Stimulated activated CD4-positive, alpha-beta T cell treated with anti-CD3 and anti-CD28 coated beads, Interleukin-15, amount 100 ng/mL, for 24 hours (primary cell): ENCODE measurements around the gene ENTR1.
"Not testable (repeated sequence)": the region's sequence is repeated elsewhere in the genome, so short reads cannot be mapped to it uniquely, and the experiment has no call there.

Experiments
- DNase-seq: peaks from one replicate; pipeline ENCODE4 v3.0.0-alpha.2; 2020

The ENTR1 gene

DNA sequence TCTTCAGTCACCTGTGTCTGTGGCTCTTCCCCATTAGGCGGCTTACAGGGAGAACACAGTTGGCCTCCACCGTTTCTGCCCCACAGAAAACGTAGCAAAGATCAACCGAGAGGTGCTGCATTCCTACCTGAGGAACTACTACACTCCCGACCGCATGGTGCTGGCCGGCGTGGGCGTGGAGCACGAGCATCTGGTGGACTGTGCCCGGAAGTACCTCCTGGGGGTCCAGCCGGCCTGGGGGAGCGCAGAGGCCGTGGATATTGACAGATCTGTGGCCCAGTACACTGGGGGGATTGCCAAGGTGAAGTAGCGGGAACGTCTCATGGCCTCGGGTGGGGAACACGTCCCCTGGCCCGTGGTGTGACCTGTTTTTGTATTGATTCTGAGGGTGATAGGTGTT is 6.5 kb upstream of the ENTR1 start:
- DNase-seq: no peak

DNA sequence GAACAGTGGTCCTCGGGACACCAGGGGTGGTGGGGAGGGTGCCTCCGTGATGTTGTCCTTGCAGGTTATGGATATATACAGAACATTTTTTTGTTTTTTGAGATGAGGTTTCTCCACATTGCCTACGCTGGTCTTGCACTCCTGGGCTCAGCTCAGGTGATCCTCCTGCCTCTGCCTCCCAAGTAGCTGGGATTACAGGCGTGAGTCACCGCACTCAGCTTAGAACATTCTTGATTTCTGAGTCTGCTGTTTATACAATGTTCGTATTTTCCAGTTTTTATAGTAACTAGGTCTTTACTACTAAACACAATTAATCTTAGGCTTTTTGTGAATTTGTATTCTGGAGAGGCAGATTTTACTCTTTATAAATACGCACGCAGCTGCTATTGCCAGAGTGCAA is 6.0 kb upstream of the ENTR1 start:
- DNase-seq: no peak

DNA sequence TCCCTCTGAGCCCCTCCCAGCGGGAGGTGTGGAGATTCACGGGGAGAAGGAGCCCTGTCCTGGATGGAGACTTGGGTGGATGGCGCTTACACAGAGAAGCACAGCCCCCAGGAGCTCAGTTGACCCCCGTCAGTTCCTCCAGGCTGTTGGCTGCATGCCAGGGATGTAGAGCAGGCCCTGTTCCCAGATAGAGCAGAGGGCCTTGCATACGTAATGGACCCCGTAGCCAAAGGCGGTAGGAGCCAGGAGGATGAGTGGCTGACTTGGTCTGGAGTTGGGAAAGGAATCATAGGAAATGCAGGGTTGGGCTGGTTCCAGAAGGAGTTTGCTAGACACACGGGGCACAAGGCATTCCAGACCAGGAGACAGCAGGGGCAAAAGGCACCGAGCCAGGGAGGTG is 2.5 kb upstream of the ENTR1 start:
- DNase-seq: no peak

DNA sequence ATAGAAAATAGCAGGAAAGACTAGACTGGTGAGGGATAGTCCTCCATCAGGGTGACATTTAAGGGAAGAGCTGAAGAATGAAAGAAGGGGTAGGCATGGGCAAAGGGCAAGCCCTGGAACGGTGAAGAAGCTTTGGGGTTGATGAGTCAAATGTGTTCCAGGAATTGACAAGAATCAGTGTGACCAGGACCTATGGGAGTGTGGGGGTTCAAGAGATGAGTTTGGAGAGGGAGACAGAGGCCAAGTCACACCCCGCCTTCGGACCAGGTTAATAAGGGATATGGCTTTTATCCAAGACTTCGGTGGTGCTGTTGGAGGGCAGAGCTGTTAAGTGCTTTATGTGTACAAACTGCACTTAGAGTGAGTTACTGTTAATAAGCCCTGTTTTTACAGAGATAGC is 964 bp upstream of the ENTR1 start:
- DNase-seq: no peak

DNA sequence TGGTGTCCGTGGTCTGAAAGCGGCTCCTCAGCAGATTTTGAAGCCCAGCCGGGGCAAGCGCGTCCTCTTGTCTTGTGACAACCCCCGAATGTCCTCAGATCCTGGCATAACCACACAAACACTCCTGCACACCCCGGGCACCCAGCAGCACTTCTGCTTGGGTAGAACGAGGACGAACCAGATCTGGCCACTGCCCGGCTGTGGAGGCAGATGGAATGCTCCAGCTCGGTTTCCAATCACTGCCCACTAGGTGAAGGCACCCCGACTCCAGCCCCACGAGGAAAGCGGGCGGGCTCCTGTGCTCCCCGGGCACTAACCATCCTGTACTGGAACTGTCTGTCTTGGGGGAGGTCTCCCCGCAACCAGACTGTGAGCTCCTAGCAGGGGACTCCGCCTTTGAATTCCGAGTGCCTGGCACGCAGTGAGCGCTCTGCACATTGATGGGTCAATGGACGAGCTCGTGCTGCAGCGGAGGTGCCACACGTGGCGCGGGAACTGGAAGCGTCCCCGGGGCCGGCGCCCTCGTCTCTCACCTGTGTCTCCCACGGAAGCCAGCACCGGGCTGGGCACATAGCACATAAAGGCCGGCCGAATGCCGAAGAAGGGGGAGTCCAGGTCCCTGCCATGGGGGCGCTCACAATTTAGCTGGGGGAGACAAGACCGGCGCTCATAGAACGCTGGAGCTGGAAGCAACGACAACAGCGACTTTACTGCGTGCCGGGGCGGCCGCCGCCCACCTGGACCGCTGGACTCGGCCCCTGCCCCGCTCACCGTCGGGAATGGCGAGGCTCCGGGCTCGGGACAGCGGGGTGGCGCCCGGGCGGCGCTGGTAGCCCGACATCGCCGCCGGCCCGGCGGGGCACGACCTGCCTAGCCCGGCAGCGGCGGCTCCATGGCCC is 608 bp downstream of the ENTR1 start:
- peak; percentile 56 for DNase-seq

DNA sequence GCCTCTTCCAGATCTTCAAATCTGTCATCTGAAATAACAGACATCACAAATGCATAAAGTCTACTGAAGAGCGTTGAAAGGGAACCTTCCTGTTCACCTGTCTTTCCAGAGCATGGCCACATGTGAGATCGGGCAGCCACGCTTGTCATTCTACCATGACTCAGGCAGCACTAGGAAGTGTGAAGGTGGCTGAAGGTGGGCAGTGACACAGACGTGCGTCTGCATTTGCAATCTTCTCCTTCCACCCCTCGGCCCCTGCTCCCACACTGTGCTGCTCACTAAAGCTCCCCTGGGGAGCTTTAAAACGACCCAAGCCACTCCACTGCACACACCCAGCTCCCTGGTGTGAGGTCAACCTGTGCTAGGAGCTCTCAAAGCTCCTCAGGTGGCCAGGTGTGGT is 2.5 kb downstream of the ENTR1 start:
- DNase-seq: no peak

DNA sequence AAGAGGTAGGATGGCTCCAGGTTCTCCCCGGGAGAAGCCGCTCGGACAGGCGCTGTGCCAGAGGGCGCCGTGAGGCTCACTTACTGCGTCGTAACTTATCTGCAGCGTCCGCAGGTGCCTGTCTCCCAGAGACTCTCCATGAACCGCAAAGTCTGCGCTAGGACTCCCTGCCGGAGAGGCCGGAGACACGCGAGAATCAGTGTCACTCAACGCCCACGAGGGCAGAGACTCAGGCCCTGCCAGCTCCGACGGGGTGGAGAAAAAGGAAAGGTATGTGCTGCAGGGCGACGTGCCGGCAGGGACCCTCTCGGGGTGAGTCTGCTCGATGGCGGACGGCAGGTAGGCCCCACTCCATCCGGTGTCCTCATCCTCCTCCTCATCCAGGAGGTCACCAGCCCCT is 3.4 kb downstream of the ENTR1 start:
- not testable (repeated sequence) for DNase-seq

DNA sequence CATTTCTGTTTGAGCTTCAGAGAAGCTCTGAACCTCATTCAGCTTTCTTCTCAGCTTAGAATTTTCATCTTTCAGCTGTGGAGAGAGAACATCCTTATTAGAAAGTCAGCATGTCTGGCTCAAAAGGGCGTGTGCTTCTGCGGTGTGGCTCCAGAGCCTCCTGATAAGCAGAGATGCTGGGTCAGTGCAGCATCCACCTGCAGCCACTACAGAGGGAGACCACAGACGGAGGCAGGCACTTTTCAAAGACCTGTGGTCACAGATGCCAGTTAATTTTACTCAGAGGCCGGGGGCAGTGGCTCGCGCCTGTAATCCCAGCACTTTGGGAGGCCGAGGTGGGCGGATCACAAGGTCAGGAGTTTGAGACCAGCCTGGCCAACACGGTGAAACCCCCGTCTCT is 4.5 kb downstream of the ENTR1 start:
- DNase-seq: not testable (repeated sequence)

DNA sequence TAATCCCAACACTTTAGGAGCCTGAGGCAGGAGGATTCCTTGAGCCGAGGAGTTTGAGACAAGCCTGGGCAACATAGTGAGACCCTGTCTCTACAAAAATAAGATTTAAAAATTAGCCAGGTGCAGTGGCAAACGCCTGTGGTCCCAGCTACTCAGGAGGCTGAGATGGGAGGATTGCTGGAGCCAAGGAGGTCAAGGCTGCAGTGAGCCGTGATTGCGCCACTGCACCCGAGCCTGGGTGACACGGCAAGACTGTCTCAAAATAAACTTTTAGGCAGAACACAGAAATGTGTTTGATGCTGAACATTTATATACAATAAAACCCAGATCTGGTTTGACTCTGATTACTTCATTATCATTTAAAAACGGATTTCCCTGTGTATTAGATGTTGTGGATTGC is 4.9 kb downstream of the ENTR1 start:
- DNase-seq: no peak

DNA sequence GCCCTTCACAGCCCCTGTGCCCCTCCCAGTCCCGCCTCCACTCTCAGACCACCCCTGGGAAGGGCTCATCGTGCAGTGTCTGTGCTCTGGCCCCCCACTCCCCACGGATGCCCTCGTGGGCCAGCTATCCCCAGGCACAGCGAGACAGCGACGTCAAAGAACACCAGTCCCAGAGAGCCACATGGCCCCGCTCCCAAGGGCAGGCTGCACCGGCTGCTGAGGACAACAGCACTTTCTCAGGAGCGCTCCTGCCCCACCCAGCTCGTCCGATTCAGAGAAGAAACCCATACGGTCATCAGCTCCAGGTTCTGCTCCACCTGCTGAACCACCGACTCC is 5.6 kb downstream of the ENTR1 start:
- DNase-seq: no peak

DNA sequence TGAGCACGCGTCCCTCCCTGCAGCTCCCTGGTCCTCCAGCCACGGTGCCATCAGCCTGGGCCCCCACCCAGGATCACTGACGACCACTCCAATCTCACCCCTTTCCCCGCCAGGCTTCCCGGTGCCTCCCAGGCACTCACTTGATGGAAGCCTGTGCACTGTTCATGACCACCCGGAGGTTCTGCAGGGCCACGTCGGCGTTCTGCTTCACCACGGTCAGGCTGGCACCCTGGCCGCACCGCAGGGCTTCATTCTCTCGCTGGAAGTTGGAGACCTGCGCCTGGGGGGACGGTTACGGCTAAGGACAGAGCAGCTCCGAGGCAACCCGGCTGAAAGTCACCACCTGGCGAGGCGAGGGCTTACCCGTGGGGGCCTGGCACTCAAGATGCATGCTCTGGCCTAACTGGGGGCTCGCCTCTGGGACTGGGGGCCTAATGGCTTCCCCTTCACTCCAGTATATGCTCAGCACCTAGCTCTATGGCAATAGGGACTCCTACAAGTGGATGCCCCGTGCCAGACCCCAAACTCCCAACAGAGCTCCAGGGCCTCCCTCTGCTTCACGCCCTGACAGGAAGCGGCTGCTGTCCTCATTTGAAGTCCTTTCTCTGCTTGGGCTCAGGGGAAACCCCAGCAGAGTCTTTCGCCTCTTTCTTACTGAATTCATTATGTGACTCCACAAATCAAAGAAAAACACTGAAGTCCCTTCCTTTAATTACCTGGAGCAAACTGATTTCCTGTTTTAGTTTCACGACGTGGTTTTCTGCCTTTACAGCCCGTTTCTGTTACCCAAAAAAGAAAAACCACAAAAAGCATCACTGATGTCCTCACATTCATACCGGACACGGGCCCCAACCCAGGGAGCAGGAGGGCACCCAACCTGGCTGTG is 6.3 kb downstream of the ENTR1 start:
- DNase-seq: peak; percentile 71

DNA sequence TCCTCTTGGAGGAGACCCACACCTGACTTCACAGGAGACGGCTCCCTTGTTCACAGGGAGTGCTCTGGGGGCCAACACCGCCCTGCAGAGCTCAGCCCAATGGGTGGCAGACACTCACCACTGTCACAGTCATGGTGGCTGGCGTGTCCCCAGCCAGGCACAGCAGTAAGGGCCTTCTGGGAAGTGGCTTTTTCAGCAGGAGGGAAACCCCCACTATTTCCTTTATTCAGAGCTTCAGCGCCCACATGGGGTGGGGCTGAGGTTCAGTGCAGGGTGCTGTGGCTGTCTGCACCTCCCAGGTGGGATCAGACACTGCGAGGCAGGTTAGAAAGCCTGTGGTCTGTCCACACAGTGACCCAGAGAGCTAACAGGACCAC is 6.9 kb downstream of the ENTR1 start:
- DNase-seq: peak; percentile 85

DNA sequence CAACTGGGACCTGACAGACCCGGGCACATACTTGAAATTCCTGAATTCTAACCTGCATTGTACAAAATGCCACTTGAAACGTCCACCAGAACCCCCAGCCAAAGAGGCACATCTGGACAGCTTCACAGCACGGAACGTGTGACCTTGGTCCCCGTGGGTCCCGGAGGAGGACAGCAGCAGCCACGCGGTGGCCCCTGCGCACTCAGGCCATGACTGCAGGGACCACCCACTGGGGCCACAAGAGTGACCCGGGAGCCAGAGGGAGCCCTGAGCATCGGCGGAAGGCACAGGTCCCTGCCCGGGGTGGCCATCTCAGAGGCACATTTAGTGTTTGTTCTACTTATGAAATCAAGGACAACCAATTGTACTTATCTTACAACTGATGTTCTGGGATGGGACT is 8.3 kb downstream of the ENTR1 start:
- no peak for DNase-seq

DNA sequence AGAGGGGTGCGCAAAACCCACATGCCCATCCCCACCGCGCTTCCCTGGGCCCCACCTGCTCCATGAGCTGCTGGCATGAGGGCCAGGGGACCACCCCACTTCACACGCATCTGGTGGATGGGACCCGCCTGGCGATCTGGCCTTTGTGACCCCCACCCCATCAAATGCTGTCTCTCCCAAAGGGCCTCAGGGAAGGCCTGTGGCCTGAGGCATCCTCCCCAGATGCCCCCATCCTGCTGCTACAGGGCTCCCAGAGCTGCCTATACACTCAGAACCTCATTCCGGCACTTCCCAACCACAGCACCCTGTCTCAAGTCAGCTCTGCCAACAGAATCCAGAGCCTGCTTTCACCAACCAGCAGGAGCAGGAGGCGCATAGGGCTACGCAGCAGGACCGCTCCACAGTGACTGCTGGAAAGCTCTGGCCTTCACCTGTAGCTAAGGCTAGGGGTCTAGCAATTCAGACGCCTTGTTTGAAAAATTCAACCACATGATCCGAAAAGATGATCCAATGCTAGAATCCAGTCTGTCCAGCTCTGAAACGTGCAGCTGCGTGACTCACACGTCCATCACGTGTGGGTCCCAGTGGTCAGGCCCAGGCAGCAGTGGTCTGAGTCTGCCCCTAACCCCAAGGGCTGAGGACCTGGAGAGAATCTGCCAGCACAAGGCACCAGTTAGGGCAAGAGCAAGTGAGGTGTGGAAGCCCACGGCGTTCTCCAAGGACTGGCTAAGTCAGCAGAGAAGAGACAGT is 9.1 kb downstream of the ENTR1 start:
- DNase-seq: no peak

DNA sequence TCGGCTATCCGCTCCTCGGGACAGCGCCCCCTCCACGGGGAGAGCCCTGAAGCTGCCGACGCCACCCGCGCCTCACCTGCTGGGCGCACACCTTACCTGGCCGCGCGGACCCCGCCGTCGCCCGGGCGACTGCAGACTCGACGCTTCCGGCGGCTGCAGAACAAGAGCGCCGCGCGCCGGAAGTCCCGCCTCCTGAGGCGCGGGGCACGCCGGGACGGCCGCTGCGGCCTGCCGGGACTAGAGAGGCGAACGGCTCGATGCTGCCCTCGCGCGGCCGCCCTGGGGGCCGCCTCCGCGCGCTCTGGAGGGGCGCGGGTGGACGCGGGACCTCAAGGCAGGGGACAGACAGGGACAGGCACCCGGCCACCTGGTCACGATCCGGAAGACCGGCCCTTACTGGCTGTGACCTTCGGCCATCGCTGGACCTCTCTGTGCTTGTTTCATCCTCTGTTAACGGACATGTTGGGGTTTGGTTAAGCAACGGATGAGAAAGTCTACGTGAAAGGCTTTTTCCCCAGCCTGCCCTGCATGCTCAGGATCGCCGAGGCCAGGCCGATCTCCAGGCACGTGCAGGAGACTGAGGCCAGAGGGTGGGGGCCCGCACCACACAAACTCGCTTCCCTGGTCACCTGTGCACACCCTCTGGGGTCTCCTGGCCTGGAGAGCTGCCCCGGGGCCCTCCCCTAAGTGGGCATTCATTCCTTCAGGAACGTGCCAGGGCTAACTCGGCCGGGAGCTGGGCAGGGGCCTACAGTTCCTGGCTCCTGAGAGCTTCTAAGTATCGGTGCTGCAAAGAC is 10.2 kb downstream of the ENTR1 start, which contains the start of gene SNAPC4:
TSS of gene SNAPC4 (minus strand) at position 133 of the 797 bp plus-strand sequence. CDS start 1,742 bp downstream, outside the sequence.
- peak; percentile 90 for DNase-seq

DNA sequence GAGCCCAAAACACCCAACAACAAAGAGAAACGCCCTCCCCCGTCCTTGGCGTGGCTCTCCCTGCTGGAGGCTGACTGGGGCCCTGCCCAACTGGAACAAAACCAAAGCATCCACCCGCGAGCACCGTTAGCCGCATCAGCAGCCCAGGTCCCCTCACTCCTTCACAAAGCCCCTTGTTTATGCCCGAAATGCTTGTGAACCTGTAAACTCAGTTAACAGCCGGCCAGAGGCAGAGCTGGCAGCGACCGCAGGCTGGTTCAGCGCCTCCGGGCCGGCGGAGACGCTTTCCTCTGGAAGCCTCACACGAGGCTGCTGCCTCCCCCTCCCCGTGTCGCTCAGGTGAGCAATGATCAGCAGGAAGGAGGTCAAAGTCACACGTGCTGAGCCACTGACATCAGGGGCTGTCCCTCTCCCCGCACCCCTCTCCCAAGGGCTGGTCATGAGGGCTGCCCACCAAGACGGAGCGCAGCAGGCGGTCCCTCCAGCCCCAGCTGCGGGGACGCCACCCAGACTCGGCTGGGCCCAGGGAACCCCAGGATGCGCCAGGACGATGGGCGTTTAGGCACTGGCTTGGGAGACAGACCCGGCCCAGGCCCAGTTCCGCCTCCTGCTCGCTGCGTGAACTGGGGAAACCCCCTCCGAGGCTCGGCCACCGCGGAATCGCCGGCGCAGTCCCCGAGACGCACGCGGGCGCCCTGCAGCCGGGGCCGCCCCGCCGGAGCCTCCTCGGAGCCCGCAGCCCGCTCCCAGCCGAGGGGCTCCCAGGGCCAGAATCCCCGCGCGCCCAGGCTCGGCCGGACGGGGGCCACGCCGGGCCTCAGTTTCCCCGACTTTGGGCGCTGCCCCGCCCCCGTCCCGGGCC is 11.0 kb downstream of the ENTR1 start:
- DNase-seq: peak; percentile 69

DNA sequence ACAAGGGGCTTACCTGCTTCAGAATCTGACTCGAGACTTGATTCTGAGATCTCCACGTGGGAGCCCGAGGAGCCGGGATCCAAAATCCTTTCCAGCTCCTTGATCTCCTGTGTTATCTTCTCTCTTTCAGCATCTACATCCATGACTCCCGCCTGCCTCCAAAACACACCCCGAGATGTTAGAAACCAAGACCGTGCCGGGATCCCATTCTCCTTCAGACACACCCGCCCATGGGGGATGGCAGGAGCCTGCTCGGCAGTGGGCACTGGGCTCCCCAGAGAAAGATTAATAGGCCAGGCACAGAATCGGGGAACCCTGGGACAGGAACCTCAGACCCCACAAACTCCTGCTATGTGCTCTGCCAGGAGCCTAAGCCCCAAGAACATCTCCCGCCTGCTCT is 12.1 kb downstream of the ENTR1 start:
- DNase-seq: no peak

DNA sequence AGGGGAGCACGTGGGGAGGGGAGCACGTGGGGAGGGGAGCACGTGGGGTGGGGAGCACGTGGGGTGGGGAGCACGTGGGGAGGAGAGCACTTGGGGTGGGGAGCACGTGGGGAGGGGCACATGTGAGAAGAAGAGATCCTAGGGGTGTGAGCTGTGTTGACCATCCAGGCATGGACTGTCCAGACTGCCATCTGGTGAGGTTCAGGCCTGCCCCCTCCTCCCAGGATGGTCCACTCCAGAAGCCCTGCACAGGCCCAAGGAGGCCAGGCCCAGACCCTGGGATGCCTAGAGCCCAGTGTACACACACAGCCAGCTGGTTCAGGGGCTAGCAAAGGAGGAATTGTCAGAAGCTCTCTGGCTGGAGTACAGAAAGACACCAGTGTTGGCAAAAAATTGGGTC is 12.8 kb downstream of the ENTR1 start:
- DNase-seq: no peak

DNA sequence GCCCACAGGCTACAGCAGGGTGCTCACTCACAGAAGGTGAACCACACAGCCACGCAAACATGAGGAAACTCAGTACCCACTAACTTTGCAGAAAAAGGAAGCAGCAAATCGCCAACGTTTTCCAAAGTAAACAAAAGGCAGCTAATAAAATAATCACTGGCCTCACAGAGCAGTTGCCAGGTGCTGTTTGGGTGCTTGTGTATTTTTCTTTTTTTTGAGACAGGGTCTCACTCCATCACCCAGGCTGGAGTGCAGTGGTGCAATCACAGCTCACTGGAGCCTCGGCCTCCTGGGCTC is 14.2 kb downstream of the ENTR1 start:
- no peak for DNase-seq

DNA sequence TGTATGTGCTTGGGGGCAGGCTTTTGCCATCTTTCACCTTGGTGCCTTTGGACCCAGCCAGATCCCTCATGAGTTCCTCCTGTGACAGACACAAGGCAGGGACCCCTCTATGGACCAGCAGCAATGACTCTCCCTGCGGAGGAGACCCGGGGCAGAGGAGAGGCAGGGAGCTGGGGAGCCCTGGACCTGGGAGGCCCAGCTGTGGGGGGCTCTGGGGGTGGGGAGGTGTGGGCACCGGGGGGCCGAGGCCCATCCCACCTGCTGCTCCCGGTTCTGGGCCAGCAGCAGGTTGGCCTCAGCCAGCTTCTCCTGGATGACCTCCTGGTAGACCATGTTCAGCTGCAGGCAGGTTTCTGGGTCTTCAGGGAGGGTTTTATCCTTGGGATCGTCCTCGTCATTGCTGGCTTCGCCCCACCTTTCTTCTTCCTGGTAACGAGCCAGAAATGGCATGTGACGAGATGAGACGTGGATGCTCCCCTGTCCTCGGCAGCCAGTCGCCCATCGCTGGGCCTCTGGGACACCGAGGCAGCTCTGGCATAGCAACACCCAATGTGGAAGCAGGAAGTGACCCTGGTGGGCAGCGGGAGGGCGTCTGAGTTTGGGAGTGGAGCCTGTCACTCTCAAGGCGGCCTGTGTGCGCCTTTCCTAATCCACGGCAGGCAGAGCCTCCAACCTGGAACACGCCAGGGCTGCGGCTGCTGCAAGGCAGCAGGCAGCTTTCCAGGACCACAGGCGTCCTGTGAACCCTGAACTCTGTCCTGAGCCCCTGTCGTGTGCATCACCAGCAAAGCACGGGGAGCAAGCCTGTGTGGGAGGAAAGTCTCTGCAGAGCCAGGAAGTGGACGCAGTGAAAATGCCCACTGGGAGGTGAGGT is 14.8 kb downstream of the ENTR1 start:
- DNase-seq: no peak

DNA sequence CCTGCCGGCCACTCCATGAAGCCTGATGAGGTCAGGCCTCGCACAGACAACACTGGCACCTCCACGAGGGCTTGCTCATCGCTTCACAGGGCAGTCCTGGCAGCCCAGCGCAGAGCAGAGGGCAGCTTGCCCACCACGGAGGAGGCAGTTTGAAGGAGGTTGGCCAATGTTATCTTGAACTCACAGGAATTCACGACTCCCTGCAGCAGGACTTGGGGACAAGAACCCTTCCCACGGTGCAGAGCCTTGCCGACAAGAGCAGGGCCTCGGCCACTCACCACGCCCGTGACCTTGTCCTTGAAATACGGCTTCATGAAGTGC is 15.4 kb downstream of the ENTR1 start:
- no peak for DNase-seq
